ENCODE results near the gene ZNF280D.
A peak's percentile ranks its signal among the peaks of the same experiment; 100 is the strongest.
"Not testable (repeated sequence)": the region's sequence is repeated elsewhere in the genome, so short reads cannot be mapped to it uniquely, and the experiment has no call there.

The ZNF280D gene, protein sequence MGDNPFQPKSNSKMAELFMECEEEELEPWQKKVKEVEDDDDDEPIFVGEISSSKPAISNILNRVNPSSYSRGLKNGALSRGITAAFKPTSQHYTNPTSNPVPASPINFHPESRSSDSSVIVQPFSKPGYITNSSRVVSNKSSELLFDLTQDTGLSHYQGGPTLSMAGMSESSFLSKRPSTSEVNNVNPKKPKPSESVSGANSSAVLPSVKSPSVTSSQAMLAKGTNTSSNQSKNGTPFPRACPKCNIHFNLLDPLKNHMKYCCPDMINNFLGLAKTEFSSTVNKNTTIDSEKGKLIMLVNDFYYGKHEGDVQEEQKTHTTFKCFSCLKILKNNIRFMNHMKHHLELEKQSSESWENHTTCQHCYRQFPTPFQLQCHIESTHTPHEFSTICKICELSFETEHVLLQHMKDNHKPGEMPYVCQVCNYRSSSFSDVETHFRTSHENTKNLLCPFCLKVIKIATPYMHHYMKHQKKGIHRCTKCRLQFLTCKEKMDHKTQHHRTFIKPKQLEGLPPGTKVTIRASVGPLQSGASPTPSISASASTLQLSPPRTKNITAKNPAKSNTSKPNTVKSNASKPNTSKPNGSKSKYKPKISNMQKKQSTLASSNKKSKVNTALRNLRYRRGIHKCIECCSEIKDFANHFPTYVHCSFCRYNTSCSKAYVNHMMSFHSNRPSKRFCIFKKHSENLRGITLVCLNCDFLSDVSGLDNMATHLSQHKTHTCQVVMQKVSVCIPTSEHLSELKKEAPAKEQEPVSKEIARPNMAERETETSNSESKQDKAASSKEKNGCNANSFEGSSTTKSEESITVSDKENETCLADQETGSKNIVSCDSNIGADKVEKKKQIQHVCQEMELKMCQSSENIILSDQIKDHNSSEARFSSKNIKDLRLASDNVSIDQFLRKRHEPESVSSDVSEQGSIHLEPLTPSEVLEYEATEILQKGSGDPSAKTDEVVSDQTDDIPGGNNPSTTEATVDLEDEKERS

DNA sequence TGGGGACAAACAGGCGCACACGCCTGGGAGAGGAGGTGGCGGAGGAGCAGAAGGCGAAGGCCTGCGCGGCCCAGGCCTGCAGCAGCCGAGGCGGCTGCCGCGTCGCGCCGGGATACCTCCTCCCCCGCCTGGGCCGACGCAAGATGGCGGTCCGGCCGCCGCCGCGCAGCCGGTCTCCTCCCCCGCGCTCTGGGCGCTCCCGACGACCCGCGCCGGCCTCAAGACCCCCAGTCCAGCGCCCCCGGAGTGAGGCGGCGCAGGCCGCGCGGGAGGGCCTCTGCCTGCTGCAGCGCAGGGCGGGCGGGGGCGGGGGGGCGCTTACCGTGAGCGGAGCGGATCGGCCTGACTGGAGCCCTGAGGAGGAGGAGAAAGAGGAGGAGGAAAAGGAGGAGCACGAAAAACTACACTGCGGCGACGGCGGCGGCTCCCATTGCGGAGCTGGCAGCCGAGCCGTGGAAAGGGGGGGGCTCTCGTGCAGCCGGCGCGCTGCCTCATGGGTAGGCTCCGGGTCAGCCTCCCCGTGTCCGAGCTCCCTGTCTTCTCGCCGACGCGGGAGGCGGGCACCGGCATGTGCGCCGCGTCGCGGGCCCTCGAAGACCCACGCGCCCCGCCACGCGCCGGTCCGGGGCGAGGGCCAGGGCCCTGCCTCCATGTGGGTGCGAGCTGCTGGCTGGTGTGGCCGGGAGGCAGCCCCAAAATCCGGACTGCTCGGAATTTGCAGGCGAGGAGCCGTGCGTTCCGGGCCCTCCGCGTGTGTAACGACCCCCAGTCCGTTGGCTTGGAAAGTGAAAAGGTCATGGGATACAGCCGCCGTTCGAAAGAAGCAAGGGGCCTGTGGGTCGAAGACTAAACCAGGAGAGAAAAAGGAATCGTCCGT, at the start of gene ZNF280D:
ZNF280D (minus strand) TSS at position 374 of the 877 bp plus-strand sequence. CDS start 26,400 bp downstream, outside the sequence.
- peak; percentile 62 for DNase-seq (ENCODE audit: low read depth)

DNA sequence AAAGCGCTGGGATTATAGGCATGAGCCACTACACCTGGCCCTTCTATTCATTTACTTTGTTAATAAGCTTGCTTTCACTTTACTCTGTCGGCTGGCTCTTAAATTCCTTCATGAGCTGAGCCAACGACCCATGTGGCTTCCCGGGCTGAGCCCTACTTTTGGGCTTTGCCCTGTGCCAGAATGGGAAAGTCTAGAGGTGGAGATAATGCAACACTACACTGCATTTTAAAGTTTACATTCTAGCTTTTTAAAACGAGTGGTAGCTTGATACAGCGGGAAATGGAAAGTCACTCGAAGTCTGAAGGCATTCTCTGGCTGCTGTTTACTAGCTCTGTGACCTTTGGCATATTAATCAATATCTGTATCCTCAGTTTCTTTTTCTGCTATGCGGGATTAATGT, 49.0 kb upstream of the ZNF280D start:
- DNase-seq (ENCODE audit: low read depth): no peak

DNA sequence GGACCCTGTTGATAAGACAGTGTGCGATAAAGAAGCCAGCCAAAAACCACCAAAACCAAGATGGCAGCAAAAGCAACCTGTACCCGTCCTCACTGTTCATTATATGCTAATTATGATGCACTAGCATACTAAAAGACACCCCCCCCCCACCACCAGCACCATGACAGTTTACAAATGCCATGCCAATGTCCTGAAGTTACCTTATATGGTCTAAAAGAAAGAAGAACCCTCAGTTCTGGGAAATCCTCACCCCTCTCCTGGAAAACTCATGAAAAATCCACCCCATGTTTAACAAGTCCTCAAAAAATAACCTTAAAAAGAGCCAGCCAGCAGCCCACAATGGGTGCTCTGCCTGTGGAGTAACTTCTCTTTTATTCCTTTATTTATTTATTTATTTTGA, 48.4 kb upstream of the ZNF280D start:
- DNase-seq (ENCODE audit: low read depth): no peak

DNA sequence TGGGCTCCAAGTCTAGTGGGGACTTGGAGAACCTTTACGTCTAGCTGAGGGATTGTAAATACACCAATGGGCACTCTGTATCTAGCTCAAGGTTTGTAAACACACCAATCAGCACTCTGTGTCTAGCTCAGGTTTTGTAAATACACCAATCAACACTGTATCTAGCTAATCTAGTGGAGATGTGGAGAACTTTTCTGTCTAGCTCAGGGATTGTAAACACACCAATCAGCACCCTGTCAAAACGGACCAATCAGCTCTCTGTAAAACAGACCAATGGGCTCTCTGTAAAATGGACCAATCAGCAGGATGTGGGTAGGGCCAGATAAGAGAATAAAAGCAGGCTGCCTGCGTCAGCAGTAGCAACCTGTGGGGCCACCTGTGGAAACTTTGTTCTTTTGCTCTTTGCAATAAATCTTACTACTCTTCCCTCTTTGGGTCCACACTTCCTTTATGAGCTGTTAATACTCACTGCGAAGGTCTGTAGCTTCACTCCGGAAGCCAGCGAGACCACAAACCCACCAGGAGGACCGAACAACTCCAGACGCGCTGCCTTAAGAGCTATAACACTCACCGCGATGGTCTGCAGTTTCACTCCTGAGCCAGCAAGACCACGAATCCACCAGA, 46.9 kb upstream of the ZNF280D start:
- not testable (repeated sequence) for DNase-seq (ENCODE audit: low read depth)

DNA sequence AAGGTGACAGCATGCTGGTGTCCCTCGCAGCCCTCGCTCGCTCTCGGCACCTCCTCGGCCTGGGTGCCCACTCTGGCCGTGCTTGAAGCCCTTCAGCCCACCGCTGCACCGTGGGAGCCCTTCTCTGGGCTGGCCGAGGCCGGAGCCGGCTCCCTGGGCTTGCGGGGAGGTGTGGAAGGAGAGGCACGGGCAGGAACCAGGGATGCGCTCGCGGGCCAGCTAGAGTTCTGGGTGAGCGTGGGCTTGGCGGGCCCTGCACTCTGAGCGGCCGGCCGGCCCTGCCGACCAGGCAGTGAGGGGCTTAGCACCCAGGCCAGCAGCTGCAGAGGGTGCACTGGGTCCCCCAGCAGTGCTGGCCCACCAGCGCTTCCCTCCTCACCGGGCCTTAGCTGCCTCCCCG, 46.1 kb upstream of the ZNF280D start:
- DNase-seq (ENCODE audit: low read depth): not testable (repeated sequence)

DNA sequence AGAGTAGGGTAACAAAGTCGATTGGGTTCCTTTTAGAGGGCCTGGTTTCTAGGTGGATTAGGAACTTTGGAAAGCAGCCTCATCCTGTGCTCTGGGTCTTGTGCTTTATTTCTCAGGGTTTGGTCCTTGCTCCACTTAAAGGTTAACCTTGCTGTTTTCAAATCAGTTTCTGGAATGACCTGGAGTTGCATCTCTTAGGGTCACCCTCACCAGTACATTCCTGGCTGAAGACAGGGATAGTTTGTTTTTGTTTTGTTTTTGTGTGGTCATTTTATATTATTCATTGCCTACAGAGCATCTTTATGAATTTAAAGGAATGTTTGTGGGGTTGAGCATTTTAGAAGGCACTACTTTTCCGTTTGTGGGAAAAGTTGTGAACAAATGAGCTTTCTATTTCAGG, 45.5 kb upstream of the ZNF280D start:
- no peak for DNase-seq (ENCODE audit: low read depth)

DNA sequence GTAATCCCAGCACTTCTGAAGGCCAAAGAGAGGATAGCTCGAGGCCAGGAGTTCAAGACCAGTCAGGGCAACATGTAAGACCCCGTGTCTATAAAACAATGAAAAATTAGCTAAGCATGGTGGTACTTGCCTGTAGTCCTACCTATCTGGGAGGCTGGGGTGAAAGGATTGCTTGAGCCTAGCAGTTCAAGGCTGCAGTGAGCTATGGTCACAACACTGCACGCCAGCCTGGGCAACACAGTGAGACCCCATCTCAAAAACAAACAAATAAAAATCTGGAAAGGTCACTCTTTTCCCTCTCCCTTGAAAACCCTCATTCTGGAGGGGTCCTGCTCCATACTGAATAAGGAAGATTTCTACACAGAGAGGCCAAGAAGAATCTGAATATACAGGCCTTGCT, 43.5 kb upstream of the ZNF280D start:
- no peak for DNase-seq (ENCODE audit: low read depth)

DNA sequence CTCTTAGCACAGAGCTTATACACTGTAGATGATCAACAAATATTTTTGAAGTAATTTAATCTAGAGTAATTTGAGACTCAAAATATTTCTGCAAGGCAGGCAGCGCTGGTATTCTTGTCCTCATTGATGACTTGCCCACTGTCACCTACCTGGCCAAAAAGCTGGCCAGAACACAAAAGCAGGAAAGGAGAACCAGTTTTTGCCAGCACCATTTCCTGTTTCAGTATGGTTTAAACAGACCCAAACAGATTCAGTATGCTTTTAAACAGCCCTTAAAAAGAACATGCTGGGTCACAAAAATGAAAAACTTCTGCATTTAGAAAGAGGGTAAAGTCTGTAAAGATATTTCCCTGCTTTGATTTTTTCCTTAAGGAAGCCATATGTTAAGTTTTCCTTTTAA, 42.3 kb upstream of the ZNF280D start:
- DNase-seq (ENCODE audit: low read depth): no peak

DNA sequence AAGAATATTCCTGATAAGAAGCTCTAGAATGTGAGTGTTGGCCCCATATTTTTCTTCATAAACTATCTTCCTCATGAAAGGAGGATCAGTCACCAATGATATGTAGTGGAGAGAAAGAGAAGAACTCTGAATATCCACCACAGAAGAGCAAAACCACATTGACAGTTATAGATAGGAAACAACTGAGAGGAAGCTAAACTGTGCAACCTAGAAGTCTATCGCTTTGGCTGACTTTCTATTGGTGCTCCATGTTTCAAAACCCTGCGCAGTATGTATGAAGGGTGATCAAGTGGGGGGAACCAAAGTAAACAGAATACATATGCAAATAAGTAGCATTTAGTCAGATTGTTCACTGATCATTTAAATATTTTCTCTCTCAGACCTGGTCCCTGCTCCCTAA, 41.0 kb upstream of the ZNF280D start:
- DNase-seq (ENCODE audit: low read depth): no peak

DNA sequence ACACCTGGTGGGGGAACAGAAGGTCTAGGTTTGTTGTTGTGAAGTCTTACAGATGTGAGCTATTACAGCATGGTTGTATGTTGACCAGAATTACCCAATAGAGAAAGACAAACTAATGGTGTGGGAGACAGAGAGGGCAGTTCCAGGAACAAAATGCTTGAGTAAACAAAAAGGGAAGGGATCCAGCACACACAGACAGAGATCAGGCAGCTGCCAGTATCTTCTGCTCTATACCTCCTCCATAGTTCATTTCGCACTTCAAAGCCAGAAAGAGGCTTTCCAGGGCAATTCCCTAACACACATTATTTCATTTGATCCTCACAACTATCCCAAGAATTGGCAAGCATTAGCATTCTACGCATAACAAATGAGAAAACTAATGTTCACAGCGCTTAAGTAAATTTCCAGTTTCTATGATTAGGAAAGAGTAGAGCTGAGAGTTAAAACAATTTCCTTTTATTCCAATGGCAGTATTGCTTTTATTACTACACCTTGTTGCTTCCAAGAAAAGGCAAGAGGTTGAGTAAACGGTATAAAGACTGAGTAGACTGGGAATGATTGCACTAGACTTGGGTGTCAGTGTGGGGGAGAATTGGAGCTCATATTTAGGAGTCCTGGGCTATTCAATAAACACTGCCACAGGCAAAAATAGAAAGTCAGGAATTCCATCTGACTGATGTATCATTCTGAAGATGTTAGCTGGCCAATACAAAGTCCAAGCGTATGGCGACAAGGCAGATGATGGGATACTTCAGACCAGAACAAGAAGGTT, 39.7 kb upstream of the ZNF280D start:
- DNase-seq (ENCODE audit: low read depth): no peak

DNA sequence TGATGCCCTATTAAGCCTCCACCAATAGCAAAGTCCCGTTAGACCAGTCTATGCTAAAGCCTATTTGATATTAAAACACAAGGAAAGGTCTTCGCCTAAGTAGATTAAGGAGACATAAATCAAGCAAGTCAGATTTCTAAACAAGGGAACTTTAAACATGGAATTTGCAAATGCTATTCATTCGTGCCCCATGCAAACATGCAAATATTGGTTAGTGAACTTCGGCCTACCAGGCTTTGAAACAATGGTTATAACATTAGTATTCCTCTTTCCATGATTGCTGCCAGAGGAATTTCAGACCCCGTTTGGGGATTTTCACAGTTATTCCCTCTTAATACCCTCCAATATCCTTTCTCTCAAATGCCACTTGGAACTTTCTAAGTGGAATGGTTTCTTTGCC, 36.9 kb upstream of the ZNF280D start:
- DNase-seq (ENCODE audit: low read depth): no peak

DNA sequence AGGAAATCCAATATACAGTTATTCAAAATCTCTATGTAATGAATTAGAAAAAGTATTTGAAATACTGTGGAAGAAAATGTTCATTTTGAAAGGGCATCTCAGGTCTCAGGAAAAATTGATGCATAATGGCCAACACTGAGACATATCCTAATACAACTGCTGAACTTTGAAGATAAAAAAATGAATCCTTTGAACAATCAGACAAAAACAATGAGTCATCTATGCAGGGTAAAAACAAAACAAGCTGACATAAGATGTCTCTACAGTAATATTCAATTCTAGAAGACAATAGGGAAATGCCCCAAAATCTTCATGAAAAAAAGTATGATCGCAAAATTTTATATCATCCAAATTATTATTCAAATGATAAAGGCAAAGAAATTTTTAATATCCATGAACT, 34.0 kb upstream of the ZNF280D start:
- DNase-seq (ENCODE audit: low read depth): no peak

DNA sequence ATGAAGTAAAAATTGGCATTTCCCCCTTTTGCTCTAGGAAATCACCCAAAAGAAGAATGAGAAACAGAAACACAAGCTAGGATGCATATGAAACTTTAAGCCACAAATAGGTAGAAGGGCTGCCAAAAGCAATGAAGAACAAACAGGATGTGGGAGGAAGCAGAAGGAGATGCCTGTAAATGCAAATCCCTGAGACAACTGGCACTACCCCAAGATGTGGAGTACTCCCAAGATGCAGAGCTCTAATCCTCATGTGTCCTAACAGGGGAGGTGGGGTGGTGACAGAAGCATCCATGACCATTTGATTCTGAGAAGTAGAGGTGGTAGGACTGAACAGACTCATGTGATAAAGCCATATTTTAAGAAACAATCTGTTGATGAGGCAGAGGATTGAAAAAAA, 31.9 kb upstream of the ZNF280D start:
- no peak for DNase-seq (ENCODE audit: low read depth)

DNA sequence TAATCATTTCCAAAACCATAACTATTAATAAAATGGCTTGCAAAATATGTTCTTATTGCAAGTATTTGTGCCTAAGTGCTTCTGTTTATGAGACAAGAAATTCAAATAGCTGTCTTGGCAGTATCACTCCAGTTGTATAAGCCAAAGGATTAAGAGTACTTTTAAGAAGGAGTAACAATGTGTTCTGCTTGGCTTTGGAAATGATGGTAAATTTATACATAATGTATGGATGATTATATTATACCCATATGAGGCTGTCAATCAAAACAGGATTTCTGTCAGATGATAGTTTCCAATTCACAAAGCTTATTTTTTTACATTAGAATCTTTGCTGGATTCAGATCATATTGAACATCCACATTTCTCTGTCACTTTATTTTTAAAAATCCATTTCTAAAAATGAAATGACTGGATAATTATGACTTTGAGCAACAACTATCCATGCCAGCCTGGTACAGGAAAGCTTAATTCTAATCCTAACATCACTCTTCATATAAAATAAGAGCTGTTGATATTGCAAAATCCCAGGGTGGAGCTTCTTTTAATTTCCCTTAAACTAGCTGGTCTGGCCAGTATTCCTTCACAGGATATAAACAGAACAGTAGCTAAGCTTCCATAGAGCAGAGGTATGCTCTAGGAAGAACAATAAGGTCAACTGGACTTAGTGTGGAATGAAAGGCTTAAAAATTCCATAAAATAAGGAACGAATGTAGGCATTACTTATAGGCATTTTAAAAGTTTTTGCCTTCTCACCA, 30.0 kb upstream of the ZNF280D start:
- no peak for DNase-seq (ENCODE audit: low read depth)

DNA sequence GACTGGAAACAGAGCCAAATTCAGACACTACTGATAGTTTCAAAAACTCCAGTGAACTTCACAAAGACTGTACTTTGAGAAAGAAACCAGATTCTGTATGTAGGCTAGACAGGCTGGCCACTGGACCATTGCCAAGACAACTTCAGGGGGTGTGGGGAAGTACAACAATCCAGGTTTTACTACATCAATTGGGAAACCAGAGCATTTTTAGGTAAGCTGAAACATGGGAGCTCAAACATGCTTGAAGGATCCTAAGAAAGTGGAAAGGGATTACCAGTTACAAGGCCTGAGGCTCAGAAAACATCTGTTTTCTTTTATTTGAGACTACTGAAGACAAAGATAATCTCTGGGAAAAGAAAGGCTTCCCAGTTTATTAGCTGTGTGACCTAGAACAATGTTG, 26.9 kb upstream of the ZNF280D start:
- no peak for DNase-seq (ENCODE audit: low read depth)

DNA sequence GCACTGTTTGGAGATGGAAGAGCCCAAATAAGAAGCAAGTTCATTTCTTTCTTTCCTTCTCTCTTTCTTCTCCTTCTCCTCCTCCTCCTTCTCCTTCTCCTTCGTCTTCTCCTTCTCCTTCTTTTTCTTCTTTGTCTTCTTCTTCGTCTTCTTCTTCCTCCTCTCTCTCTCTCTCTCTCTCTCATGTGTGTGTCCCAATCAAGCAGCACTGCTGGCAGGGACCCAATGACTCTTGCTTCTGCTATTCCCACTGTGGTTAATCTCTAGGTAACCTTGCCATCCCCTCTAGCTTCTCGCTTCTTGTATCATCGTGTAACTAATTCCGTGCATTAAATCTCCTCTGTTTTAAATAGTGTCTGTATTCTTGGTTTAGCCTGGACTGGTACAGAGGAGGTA, 26.1 kb upstream of the ZNF280D start:
- no peak for DNase-seq (ENCODE audit: low read depth)

DNA sequence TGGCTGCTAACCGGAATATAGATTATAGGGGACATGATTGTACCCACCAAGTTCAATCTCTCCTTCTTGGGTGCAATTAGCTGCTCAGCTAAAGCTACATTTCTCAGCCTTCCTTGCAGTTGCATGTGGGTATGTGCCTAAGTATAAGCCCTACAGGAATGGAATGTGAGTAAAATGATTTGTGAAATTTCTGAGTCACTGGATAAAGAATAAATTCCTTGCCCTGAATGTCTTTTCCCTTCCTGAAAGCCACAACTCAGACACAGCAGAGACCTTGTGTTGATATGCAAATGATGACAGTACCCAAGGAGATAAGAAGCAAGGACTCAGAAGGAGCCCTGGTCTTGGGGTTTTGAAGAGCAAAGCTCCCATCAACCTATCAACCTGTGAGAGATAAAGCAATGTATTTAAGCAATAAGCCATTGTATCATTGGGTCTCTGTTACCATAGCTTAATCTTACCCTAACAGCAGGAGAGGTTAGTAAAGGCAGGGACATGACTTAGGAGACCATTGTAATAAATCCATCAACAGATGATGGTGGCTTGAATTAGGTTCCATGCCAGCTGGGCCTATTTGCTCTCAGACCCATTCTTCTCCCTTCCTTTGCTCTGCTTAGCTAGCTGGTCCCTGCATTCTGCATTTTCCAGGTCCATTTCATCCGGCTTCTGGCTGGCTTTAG, 25.6 kb upstream of the ZNF280D start:
- no peak for DNase-seq (ENCODE audit: low read depth)

DNA sequence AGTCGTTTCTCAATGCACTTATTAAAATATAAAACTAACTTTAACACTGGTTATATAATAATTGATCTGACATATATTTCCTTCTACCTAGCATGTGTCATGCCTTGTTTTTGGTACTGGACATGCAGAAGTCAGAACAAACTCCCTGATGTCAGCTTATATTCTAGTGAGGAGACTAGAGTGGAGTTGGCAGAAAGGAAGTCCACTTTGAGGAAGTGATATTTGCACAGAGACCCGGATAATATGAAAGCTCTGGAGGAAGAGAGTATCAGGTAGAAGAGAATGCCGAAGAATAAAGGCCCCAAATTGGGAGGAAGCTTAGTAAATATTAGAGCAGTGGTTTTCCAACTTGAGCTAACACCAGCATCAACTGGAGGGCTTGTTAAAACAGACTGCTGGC, 24.6 kb upstream of the ZNF280D start:
- no peak for DNase-seq (ENCODE audit: low read depth)

DNA sequence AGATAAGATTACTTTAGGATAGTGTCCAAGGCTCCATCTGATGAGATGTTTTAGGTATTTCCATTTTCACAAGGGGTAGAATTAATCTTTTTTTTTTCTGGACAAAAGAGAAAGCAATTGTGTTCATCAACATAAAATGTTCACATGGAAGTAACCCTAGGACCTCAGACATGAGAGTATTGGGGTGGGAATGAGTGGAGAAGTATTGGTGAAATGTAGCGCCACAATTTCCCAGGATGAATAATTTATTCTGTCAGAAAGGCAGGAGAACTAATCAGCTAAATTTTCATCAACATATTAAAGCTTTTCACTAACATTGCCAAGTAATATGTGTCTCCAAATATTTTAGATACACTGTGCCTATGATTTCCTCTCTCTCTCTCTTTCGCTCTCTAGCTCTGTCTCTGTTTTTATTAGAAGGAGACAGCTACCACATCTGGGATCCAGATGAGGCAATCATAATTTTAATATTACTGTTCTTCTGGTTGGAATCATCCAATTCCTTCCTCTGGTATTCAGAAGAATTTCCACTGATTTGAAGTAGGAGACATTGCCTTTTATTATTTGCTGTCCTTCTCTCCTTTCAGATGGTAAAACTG, 21.6 kb upstream of the ZNF280D start:
- DNase-seq (ENCODE audit: low read depth): no peak

Measured in T-helper 22 cell (primary cell).